Neural cell (in vitro differentiated cells): Measurements from ENCODE around the gene MED20. TPM values are rescaled to one million over a fixed set of nuclear protein-coding genes. Genes with fewer than 3 reads are reported as not detected.

Experiments used
- H2AFZ ChIP-seq: fragments of 200-600, 300-800 bp; sonication (generic), shearing (Covaris generic); 2 replicates; pipeline ENCODE4 v1.6.0; 2014; ENCODE audit warnings: low read depth, mild to moderate bottlenecking, antibody characterized with exemption, low read length, moderate library complexity
- H3F3A ChIP-seq: fragments of 200-600 bp; shearing (Covaris generic); 2 replicates; pipeline ENCODE4 v1.6.1; 2016; ENCODE audit warnings: mild to moderate bottlenecking, moderate library complexity, mixed read lengths, antibody characterized with exemption, low read length; ENCODE audit not compliant: insufficient read depth, poor library complexity, severe bottlenecking
- H3K27ac ChIP-seq: fragments of 200-600, 300-800 bp; sonication (generic), shearing (Covaris generic); 2 replicates; pipeline ENCODE4 v1.5.1; 2014; ENCODE audit warnings: mild to moderate bottlenecking, low read length, moderate library complexity
- H3K27me3 ChIP-seq: fragments of 300-800, 200-600 bp; sonication (generic), shearing (Covaris generic); 2 replicates; pipeline ENCODE4 v1.6.0; 2014; ENCODE audit warnings: mild to moderate bottlenecking, low read depth, low read length, moderate library complexity; ENCODE audit not compliant: insufficient read depth
- H3K36me3 ChIP-seq: fragments of 300-800, 200-600 bp; sonication (generic), shearing (Covaris generic); 2 replicates; pipeline ENCODE4 v1.5.1; 2014; ENCODE audit warnings: mild to moderate bottlenecking, antibody characterized with exemption, low read length, moderate library complexity; ENCODE audit not compliant: insufficient read depth
- H3K4me2 ChIP-seq: fragments of 300-800, 200-600 bp; sonication (generic), shearing (Covaris generic); 2 replicates; pipeline ENCODE4 v1.6.0; 2014; ENCODE audit warnings: mild to moderate bottlenecking, low read length
- H3K4me3 ChIP-seq: fragments of 300-800, 200-600 bp; sonication (generic), shearing (Covaris generic); 2 replicates; pipeline ENCODE4 v1.5.1; 2014; ENCODE audit warnings: mild to moderate bottlenecking, low read length, moderate library complexity
- H3K79me2 ChIP-seq: fragments of 200-600 bp; shearing (Covaris generic); replicated peaks from 2 replicates; pipeline ENCODE4 v1.6.0; 2014; ENCODE audit warnings: mild to moderate bottlenecking, low read length, moderate library complexity; ENCODE audit not compliant: insufficient read depth
- H3K9ac ChIP-seq: fragments of 300-800, 200-600 bp; sonication (generic), shearing (Covaris generic); 2 replicates; pipeline ENCODE4 v1.6.1; 2016; ENCODE audit warnings: mild to moderate bottlenecking, low read length, mixed read lengths
- H3K9me2 ChIP-seq: fragments of 200-600 bp; shearing (Covaris generic); 2 replicates; pipeline ENCODE4 v1.6.1; 2016; ENCODE audit warnings: mild to moderate bottlenecking, low read length, mixed read lengths; ENCODE audit not compliant: insufficient read depth
- H3K9me3 ChIP-seq: fragments of 200-600, 300-800 bp; sonication (generic), shearing (Covaris generic); 2 replicates; pipeline ENCODE4 v1.6.1; 2016; ENCODE audit warnings: mild to moderate bottlenecking, mixed run types, low read length, moderate library complexity, mixed read lengths
- H4K20me1 ChIP-seq: fragments of 200-600 bp; shearing (Covaris generic); 2 replicates; pipeline ENCODE4 v1.6.1; 2016; ENCODE audit warnings: mild to moderate bottlenecking, mixed run types; ENCODE audit not compliant: insufficient read depth
- CTCF ChIP-seq: fragments of 450-650 bp; IDR thresholded peaks from 2 replicates; pipeline ENCODE4 v1.5.1; 2014; ENCODE audit warnings: antibody characterized with exemption, mild to moderate bottlenecking, moderate library complexity; ENCODE audit not compliant: poor library complexity, severe bottlenecking
- EP300 ChIP-seq: fragments of 450-650 bp; conservative IDR thresholded peaks from 2 replicates; pipeline ENCODE4 v1.6.1; 2014; ENCODE audit warnings: antibody characterized with exemption, mild to moderate bottlenecking, moderate library complexity; ENCODE audit not compliant: poor library complexity, severe bottlenecking
- EZH2 ChIP-seq: fragments of 200-600, 300-800 bp; shearing (Covaris generic), sonication (generic); IDR thresholded peaks from 2 replicates; pipeline ENCODE4 v1.6.1; 2014; ENCODE audit warnings: antibody characterized with exemption, low read length, borderline replicate concordance, mild to moderate bottlenecking; ENCODE audit not compliant: insufficient read depth, poor library complexity, severe bottlenecking
- MXI1 ChIP-seq: fragments of 450-650 bp; conservative IDR thresholded peaks from 2 replicates; pipeline ENCODE4 v1.6.1; 2014; ENCODE audit warnings: antibody characterized with exemption, mild to moderate bottlenecking; ENCODE audit not compliant: poor library complexity, severe bottlenecking
- POLR2AphosphoS5 ChIP-seq: IDR thresholded peaks from 2 replicates; pipeline ENCODE4 v1.6.1; 2012
- RAD21 ChIP-seq: fragments of 450-650 bp; conservative IDR thresholded peaks from 2 replicates; pipeline ENCODE4 v1.6.1; 2014; ENCODE audit warnings: antibody characterized with exemption, mild to moderate bottlenecking, moderate library complexity
- REST ChIP-seq: IDR thresholded peaks from 2 replicates; pipeline ENCODE4 v1.6.1; 2012; ENCODE audit warnings: borderline replicate concordance
- SMC3 ChIP-seq: fragments of 450-650 bp; conservative IDR thresholded peaks from 2 replicates; pipeline ENCODE4 v1.6.1; 2014; ENCODE audit warnings: antibody characterized with exemption, mild to moderate bottlenecking, moderate library complexity; ENCODE audit not compliant: poor library complexity
- TAF1 ChIP-seq: IDR thresholded peaks from 2 replicates; pipeline ENCODE4 v1.6.1; 2012; ENCODE audit warnings: low read depth
- polyA plus RNA-seq: library from polyadenylated mRNA; depleted of rRNA; stranded (reverse); fragments of >200 nt; gene quantifications from 2 replicates; pipeline ENCODE4 v1.2.3, GENCODE V29; 2014

MED20 gene
- polyA plus RNA-seq, 1 donor from 2014 or later, result 21.2 TPM

- H3K9ac ChIP-seq, result peak within 1 kb of the TSS; percentile 86
- no peaks in the 10 kb centered on the region for H3K9me3 ChIP-seq
- H3K79me2 ChIP-seq, result peaks cover 27% of the 10 kb centered on the region
- TF ChIP-seq REST (peak; percentile 48), CTCF (peak; percentile 19), MXI1 (peak; percentile 76), TAF1 (peak; percentile 51), RAD21 (no peak), SMC3 (peak; percentile 32), EP300 (peak; percentile 67), EZH2 (no peak), POLR2AphosphoS5 (no peak)
- H3K4me2 ChIP-seq, result peak within 1 kb of the TSS; percentile 97
- H2AFZ ChIP-seq, result peak within 1 kb of the TSS; percentile 92
- peak within 1 kb of the TSS; percentile 81 for H3K4me3 ChIP-seq
- H3K9me2 ChIP-seq, result no peaks in the 10 kb centered on the region
- peak within 1 kb of the TSS; percentile 94 for H3K27ac ChIP-seq
- no peaks in the 10 kb centered on the region for H4K20me1 ChIP-seq
- H3F3A ChIP-seq, result peaks cover 6% of the 10 kb centered on the region
- H3K36me3 ChIP-seq, result no peaks in the 10 kb centered on the region
- H3K27me3 ChIP-seq, result no peaks in the 10 kb centered on the region
These were observed 25.4 kb downstream of the MED20 start, which contains the start of gene USP49 for GRCh38 chr6:41895300-41896233. Gene USP49, minus strand, starts transcription at chr6:41895375. Its CDS starts 88,392 bp downstream, at chr6:41806983.

- Histone ChIP-seq H3K9me2 (no peaks in the 10 kb centered on the region), H3K27me3 (no peaks in the 10 kb centered on the region), H3K4me2 (peak overlapping the region; percentile 69), H3K36me3 (no peaks in the 10 kb centered on the region), H3K9me3 (no peaks in the 10 kb centered on the region), H3K27ac (peak overlapping the region; percentile 94), H3K79me2 (peaks cover 37% of the 10 kb centered on the region), H3F3A (peaks cover 6% of the 10 kb centered on the region), H4K20me1 (no peaks in the 10 kb centered on the region), H3K9ac (peak overlapping the region; percentile 86), H3K4me3 (peak overlapping the region; percentile 81), H2AFZ (peak overlapping the region; percentile 66)
- TF ChIP-seq REST, result peak; percentile 45
- peak; percentile 36 for TF ChIP-seq MXI1
- TF ChIP-seq EZH2, result no peak
- peak; percentile 8 for TF ChIP-seq SMC3
- TF ChIP-seq TAF1, result no peak
- TF ChIP-seq POLR2AphosphoS5, result peak; percentile 65
These were observed 26.3 kb downstream of the MED20 start for GRCh38 chr6:41894366-41895299.
